ENCODE results near the gene EFHC1.

GRCh38 chr6:52415917-52416628, 4.1 kb upstream of the EFHC1 start:
- TF ChIP-seq POLR2AphosphoS5 (IDR thresholded peaks at IDR 0.05), result no peak
- TF ChIP-seq CTCF (IDR thresholded peaks at IDR 0.05), result no peak

All from breast epithelium (tissue), 3 donors.